ENCODE results near the gene PDE6C. TPM values are rescaled to one million over a fixed set of nuclear protein-coding genes. Genes with fewer than 3 reads are reported as not detected.

Gene PDE6C
- polyA plus RNA-seq, 1 donor (not counting 4 experiments of a cell fraction or from before 2014, with no cell fraction given), result not detected

DNA sequence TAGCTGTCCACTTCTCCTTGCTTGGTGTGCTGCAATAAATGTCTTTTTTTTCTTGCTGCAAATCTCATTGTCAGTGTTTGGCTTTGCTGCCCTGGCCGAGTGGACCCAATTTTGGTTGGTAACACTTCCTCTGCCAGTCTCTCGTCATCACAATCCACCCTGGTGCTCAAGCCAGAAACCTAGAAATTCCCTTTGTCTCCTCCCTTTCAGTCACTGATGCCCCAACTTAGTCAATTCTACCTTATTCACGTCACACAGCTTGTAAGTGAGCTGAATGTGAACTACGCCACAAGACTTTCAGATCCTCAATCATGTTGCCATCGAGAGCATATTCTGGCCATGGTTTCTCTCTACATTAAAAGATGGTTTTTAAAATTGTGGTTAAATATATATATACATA lies 103.0 kb downstream of the PDE6C start:
- Histone ChIP-seq H3K9me3 (ENCODE audit: control insufficient read depth, low read depth, low read length) (no peaks in the 10 kb centered on the region), H3K9me1 (ENCODE audit: control insufficient read depth, extremely low read depth, insufficient read depth, low read length) (no peaks in the 10 kb centered on the region), H3K4me2 (ENCODE audit: control insufficient read depth, extremely low read depth, insufficient read depth, low read depth, low read length) (no peak overlapping the region), H3K27ac (ENCODE audit: control insufficient read depth, insufficient read depth, low read length) (no peak overlapping the region), H3K79me2 (ENCODE audit: control insufficient read depth, insufficient read depth, low read length) (no peaks in the 10 kb centered on the region), H2AFZ (ENCODE audit: control insufficient read depth, low read length) (no peak overlapping the region), H4K20me1 (ENCODE audit: control insufficient read depth, extremely low read depth, insufficient read depth, low read length) (no peaks in the 10 kb centered on the region), H3K36me3 (ENCODE audit: control insufficient read depth in 2 of 2, extremely low read depth in 1 of 2, insufficient read depth in 2 of 2, low read length in 2 of 2) (no peaks in the 10 kb centered on the region), H3K4me1 (ENCODE audit: control insufficient read depth, extremely low read depth, insufficient read depth, low read length) (no peaks in the 10 kb centered on the region), H3K27me3 (ENCODE audit: control insufficient read depth, extremely low read depth, insufficient read depth, low read length) (no peaks in the 10 kb centered on the region), H3K9ac (ENCODE audit: control insufficient read depth, extremely low read depth, insufficient read depth, low read length) (no peak overlapping the region), H3K4me3 (ENCODE audit: control insufficient read depth in 2 of 3, extremely low read depth in 1 of 3, insufficient read depth in 2 of 3, low read depth in 1 of 3, low read length in 3 of 3) (no peak overlapping the region)
- dilution Hi-C loops (cut with MboI; ENCODE audit: extremely low pct_ligation_motif_present, low sequenced_read_pairs), result no loop called here
- FAIRE-seq, result no peak
- TF ChIP-seq CTCF (optimal IDR thresholded peaks at IDR 0.05 in 1 of 3, IDR thresholded peaks at IDR 0.05 in 1 of 3, conservative IDR thresholded peaks at IDR 0.05 in 1 of 3; ENCODE audit: extremely low read depth in 1 of 3, insufficient read depth in 2 of 3, low read length in 3 of 3) (no peak), EZH2 (IDR thresholded peaks at IDR 0.05; ENCODE audit: low read length) (no peak)
- no peak for DNase-seq (ENCODE audit: low read depth, low spot score)

Other genes with a start within 250 kb of the PDE6C start
- 174 to 276 TPM (median 232 TPM) in 3 replicates for gene MYOF, start 130.2 kb upstream of the PDE6C start, polyA plus RNA-seq
- 3.2 to 25.4 TPM (median 17.7 TPM) in 3 replicates for gene CEP55, start 115.9 kb upstream of the PDE6C start, polyA plus RNA-seq
- not detected in 3 replicates for gene FFAR4, start 45.9 kb upstream of the PDE6C start, polyA plus RNA-seq
- gene RBP4, start 11.3 kb upstream of the PDE6C start, polyA plus RNA-seq, result not detected in 3 replicates
- 5.2 to 12.8 TPM (median 6.2 TPM) in 3 replicates for gene FRA10AC1, start 90.1 kb downstream of the PDE6C start, polyA plus RNA-seq
- gene LGI1, start 145.4 kb downstream of the PDE6C start, polyA plus RNA-seq, result not detected in 3 replicates